GM19099 (cell line): ENCODE data around the gene HEBP2.
A peak's percentile ranks its signal among the peaks of the same experiment; 100 is the strongest.

Experiments used
- POLR2A ChIP-seq: IDR thresholded peaks from 3 replicates; pipeline ENCODE4 v1.6.1; 2011; ENCODE audit warnings: low read depth; ENCODE audit not compliant: insufficient read length; ENCODE audit errors: extremely low read depth

Gene HEBP2, protein sequence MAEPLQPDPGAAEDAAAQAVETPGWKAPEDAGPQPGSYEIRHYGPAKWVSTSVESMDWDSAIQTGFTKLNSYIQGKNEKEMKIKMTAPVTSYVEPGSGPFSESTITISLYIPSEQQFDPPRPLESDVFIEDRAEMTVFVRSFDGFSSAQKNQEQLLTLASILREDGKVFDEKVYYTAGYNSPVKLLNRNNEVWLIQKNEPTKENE

DNA sequence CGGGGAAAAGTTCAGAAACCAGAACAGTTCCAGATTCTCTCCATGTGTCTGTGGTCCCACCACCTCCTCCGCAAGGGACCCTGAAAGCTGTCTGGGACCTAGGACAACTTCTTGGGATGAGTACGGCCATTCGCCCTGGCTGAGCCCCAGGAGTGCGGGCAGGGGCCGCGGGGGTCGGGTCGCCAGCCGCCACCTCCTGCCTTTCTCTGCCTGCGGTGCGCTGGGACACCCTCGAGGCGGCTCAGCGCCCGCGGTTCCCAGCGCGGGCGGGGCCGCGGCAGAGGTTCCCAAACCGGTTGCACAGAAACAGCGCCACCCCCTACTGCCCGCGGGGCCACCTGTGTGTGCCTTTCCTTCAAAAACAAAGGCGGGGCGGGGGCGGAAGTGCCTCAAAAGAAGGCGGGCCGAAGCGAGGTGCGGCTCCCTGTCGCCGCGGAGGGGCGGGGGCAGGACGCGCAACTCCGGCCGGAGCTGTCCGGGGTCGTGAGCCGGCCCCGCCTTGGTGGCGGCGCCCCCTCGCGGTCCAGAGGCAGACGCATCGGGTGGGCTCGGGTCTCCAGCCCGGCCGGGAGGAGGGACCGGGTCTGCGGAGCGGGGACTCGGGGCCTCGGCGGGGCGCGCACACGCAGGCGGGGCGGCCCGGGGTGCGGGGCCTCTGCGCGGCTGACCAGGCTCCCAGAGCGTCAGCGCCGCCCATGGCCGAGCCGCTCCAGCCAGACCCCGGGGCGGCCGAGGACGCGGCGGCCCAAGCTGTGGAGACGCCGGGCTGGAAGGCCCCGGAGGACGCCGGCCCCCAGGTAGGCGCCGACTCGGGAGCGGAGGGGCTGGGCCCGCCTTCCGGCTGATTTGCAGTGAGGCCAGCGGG, at the start of gene HEBP2:
TSS of gene HEBP2 (plus strand) at position 423 of the 865 bp plus-strand sequence. CDS start at position 696, 273 bp downstream.
- TF ChIP-seq POLR2A = peak; percentile 38

DNA sequence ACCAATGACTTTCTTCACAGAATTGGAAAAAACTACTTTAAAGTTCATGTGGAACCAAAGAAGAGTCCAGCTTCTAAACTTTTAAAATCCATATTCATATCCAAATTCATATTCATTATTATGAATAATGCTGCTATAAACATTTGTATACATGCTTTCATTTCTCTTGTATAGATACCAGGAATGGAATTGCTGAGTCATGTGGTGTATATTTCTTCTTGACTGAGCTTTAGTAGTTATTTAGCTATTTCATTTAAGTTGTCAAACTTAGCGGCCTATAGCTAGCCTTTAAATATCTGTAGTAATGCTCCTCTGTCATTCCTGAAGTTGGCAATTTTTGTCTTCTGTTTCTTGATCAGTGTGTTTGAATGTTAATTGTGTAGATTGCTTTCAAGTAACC, 46.1 kb upstream of the HEBP2 start:
- TF ChIP-seq POLR2A = no peak

DNA sequence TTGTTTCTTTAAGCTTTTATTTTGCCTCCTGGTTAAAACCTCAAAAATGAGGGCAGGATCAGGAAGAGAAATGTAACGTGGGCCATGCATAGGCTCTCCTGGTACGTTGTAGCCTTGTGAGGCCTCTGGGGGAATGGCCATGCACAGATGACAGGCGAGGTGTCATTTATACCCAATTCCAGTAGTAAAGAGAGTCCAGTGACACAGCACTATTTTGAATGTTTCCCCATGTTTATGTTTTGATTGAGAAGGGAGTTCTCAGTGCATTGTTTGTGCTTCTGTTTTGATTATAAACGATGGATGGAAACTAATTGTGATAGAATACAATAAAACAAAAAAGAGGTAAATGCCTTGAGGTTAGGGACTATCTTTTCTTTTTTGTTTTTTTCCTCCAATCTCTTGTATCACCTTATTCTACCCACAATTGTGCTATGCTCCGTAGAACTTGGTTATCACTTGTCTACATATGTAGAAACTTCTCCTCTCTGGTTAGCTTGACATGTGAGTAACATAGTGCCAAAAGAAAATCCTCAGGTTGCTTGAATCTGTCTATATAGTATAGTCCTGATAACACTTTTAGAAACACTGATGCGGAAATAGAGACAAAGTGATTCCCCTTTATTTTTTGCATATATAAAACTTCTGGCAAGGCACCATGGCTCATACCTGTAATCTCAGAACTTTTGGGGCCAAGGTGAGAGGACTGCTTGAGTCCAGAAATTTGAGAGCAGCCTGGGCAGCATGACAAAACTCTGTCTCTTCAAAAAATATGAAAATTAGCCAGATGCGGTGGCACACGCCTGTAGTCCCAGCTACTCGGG, 33.2 kb upstream of the HEBP2 start:
- no peak for TF ChIP-seq POLR2A

DNA sequence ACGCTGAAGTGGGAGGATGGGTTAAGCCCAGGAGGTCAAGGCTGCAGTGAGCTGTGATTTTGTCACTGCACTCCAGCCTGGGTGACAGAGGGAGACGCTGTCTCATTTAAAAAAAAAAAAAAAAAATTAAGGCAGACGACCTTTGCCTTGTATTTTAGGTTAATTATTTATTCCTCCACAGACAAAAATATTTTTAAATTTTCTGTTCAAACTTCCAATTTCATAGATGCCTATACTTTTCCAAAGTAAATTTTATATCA, 32.6 kb upstream of the HEBP2 start:
- no peak for TF ChIP-seq POLR2A

DNA sequence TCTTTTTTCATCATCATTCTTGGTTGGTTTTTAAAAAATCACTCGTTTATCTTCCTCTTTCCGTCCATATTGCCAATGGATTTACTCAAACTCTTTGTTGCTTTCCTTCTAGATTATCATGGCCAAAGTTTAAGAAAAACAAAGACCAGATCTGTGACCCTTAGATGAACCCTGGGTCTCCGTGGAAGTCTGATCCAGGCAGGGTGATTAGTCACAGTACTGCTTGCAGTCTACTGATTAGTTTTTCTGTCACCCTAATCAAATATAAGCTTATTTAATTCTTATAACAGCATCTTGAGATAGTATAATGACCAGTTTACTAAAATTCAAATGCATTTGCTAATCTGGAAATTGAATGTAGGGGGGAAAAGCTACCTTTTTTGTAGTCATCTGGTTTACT, 32.3 kb upstream of the HEBP2 start:
- no peak for TF ChIP-seq POLR2A

DNA sequence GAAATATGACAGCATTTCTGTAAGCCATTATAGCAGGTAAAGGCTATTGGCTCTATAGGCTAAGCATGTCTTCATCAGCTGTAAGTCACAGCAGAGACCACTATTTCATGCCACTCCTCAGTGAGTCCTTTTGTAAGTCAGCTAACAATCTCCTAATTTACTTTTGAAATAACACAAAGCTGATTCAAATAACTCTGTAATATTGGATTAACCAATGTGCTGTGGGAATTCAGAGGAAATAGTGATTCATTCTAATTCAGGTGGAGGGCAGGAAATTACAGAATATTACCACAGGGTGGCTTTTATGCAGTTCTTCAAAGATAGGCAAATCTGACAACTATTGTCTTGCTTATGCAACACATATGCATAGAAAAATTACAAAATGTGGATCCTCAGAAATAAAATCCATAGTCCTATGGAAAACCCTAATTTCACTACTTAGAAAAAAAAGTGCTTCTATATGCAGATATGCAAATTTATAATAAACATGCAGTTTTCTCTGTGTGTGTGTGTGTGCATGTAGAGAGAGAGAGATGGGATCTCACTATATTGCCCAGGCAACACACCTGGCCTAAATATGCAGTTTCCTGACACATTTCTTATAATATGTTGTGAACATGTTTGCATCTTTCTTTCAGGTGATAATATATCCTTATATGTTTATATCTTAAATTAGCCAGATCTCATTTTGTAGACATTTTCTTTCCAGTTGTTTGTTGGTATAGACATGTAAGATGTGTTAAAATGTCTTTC, 31.1 kb upstream of the HEBP2 start:
- no peak for TF ChIP-seq POLR2A

DNA sequence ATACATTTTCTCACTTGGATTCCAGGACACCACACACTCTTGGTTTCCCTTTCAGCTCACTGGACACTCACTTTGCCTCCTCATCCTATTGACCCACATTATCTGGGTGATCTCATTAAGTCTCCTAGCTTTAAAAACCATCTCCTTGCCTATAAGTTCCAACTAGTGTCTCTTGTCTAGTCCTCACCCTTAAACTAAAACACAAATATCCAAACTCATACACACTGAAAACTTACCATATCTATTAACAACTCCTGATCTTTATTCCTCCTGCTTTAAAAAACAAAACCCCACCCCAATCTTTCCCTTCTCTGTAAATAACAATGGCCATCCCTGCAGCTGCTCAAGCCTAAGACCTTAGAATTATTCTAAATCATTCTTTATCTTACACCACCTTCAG, 29.8 kb upstream of the HEBP2 start:
- TF ChIP-seq POLR2A = no peak

DNA sequence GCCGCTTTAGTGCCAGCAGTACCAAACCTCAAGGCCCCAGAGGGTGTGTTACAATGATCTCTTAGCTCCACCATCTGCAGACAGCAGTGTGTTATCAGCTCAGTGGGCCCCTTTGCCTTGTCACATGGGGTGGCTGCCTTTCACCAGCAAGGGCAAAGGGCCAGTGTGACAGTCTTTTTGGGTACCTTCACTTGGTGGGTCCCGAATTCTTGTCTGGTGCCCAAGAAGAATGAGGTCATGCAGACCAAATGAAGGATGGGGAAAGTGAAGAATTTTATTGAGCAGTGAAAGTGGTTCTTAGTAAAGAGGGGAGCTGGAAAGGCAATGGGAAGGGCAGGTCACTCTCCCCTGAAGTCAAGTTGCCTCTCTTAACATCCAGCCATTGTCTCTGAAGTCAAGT, 29.2 kb upstream of the HEBP2 start:
- no peak for TF ChIP-seq POLR2A

DNA sequence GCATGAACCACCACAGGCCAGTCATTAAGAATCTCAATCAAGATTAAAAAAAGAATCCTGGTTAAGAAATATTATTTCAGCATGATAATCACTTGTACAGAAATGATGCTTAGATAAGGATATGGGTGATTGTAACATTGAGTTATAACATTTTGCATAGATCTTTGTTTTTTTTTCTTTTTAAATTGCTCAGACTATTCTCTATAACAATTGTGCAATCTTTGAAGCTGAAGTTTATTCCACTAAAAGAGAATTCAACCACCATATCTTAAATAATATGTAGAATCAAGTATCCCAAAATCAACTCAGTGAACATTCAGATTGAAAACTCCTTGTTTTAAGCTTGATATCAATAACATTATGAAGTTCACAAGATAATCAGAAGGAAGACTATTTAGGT, 27.0 kb upstream of the HEBP2 start:
- no peak for TF ChIP-seq POLR2A

DNA sequence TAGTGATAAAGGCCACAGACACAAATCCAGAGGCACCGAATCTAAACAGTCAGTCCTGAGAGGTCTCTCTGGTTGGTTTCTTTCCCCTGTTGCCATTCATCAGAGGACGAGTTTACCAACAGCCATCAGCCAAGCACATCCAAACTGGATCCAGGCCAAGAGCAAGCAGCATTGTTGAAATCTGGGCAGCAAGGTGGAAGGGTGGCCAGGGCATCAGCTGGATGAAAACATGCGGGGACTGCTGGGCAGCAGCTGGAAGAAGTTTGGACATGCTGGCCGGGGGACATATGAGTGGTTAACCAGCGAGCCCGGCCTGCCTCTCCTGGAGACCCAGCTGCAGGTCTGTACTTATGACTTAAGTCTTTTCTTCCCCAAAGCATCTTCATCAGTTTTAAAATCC, 26.2 kb upstream of the HEBP2 start, which contains the start of gene SMIM28:
TSS of gene SMIM28 (plus strand) at position 62 of the 400 bp plus-strand sequence. CDS start at position 230, 168 bp downstream.
- TF ChIP-seq POLR2A = no peak

DNA sequence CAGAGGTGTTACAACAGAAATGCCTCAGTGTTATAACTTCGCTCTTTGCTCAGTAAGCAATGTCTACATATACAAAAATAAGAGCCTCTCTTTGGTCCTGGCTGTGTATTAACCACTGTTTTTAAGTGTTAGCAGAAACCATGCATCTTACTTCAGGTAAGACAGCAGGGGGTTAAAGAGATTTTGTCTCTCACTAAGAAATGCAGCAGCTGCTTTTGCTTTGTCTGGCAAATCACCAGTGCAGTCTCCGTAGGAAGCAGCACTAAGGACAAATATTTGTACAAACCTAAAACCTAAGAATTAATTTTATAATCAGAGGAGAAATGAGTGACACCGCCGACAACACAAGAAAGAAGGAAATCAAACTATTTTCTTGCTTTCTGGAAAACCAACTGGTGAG, 25.6 kb upstream of the HEBP2 start:
- TF ChIP-seq POLR2A = no peak

DNA sequence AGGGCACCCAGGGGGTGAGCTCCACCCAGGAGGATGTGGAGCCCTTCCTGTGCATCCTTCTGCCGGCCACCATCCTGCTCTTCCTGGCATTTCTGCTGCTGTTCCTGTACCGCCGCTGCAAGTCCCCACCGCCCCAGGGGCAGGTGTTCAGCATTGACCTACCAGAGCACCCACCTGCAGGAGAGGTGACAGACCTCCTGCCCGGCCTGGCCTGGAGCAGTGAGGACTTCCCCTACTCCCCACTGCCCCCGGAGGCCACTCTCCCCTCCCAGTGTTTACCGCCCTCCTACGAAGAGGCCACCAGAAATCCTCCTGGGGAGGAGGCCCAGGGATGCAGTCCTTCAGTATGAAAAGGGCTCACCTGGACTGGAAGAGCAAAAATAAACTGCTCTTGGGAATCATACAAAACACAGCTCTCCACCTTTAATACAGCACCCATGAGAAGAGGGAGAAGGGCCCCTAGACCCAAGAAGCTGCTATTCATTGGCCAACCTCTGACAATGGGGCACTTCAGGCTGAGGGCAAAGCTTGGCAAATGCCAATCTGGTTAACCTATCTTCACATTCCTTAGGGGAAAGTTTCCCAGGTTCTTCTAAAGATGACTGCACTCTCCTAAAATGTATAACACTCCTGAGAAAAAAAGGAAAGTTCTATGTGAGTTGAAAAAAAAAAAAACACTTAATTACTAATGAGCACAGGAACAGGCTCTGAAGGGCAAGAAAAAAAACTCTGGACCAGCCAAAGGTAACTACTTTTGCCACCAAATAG, 21.3 kb upstream of the HEBP2 start:
- no peak for TF ChIP-seq POLR2A

DNA sequence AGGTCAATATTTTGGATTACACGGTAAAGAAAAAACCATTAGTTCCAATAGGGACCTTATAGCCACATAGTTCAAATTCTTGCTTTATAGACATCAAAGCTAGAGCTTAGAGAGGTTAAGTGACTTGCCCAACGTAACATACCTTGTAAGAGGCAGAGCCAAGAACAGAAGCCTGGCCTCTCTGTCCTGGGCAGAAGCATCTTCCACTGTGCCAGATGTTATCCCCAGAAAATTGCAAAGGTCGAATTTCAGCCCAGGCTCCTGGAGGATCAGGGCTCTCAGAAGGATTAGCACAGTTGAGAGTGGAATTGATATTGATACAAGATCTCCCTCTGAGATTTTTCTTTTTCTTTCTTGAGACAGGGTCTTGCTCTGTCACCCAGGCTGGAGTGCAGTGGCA, 20.2 kb upstream of the HEBP2 start:
- no peak for TF ChIP-seq POLR2A

DNA sequence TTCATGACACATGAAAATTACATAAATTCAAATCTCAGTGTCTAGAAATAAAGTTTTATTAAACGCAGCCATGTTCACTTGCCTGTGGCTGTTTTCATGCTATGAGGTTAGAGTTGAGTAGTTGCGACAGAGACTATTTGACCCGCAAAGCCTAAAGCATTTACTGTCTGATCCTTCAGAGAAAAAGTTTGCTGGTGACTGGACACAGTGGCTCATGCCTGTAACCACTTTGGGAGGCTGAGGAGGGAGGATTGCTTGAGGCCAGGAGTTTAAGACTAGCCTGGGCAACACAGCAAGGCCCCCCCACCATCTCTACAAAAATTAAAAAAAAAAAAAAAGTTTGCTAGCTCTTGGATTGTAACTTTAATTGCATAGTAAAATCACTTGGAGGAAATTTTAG, 17.1 kb upstream of the HEBP2 start:
- no peak for TF ChIP-seq POLR2A
